Measurements from ENCODE around the gene THRB. TPM values are rescaled to one million over a fixed set of nuclear protein-coding genes. Genes with fewer than 3 reads are reported as not detected.

THRB gene
- total RNA-seq, 4 donors from 2014 or later = 19.8 to 25.8 (median 23.4) TPM

GRCh38 chr3:24133436-24133835 lies 361.2 kb downstream of the THRB start:
- intact Hi-C loops (cut with DNase I; ENCODE audit: low total_unique reads) = no loop called here
- no peak overlapping the region for H3K4me3 ChIP-seq (ENCODE audit: low read depth, poor library complexity, severe bottlenecking)
- no peak for DNase-seq (ENCODE audit: low spot score in 2 of 2)

GRCh38 chr3:24129549-24129948 lies 365.1 kb downstream of the THRB start:
- TF ChIP-seq POLR2A (IDR thresholded peaks at IDR 0.05) = no peak
- TF ChIP-seq, protein P1, sequence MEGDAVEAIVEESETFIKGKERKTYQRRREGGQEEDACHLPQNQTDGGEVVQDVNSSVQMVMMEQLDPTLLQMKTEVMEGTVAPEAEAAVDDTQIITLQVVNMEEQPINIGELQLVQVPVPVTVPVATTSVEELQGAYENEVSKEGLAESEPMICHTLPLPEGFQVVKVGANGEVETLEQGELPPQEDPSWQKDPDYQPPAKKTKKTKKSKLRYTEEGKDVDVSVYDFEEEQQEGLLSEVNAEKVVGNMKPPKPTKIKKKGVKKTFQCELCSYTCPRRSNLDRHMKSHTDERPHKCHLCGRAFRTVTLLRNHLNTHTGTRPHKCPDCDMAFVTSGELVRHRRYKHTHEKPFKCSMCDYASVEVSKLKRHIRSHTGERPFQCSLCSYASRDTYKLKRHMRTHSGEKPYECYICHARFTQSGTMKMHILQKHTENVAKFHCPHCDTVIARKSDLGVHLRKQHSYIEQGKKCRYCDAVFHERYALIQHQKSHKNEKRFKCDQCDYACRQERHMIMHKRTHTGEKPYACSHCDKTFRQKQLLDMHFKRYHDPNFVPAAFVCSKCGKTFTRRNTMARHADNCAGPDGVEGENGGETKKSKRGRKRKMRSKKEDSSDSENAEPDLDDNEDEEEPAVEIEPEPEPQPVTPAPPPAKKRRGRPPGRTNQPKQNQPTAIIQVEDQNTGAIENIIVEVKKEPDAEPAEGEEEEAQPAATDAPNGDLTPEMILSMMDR (IDR thresholded peaks at IDR 0.05) = no peak
- DNase-seq (ENCODE audit: low spot score in 2 of 2) = peak in 1 of 2 donors; percentile 40
- intact Hi-C loops (cut with DNase I; ENCODE audit: low total_unique reads) = no loop called here
- 33 to 45% methylated on average over 5 of the region's 5 CpGs for WGBS, 2 donors
- no peak overlapping the region for H3K4me3 ChIP-seq (ENCODE audit: low read depth, poor library complexity, severe bottlenecking)

More at GRCh38 chr3:24133436-24133835, 361.2 kb downstream of the THRB start:
- no peak for TF ChIP-seq POLR2A (IDR thresholded peaks at IDR 0.05)
- TF ChIP-seq, protein P1 (IDR thresholded peaks at IDR 0.05) = no peak

- peak in 1 of 2 donors; percentile 23 for DNase-seq (ENCODE audit: low spot score in 2 of 2)
- WGBS, 2 donors = 15 to 20% methylated on average over 4 of the region's 4 CpGs
- no peak for TF ChIP-seq POLR2A (IDR thresholded peaks at IDR 0.05)
- TF ChIP-seq, protein P1 (IDR thresholded peaks at IDR 0.05) = no peak
- intact Hi-C loops (cut with DNase I; ENCODE audit: low total_unique reads) = no loop called here
- no peak overlapping the region for H3K4me3 ChIP-seq (ENCODE audit: low read depth, poor library complexity, severe bottlenecking)
Observed at GRCh38 chr3:24128199-24129005, 366.2 kb downstream of the THRB start.

DNA sequence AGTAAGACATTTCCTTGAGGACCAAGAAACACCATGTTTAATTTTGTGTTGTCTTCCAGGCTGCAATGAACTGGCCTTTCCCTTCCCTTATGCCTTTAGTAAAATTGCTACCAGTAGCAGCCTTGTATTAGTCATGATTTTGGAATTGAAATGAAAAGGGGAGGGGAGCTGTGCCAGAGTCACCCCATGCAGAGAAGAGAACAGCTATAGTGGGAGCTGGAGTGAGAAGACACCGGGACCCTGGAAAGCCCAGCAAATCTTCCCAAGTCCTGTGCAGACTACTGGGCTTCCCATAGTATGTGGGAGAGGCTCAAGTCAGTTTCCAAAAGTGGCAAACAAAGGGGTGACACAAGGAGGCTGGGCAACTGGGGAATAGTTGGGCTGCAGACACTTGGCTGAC lies 371.1 kb downstream of the THRB start:
- no peak for DNase-seq (ENCODE audit: low spot score in 2 of 2)
- 70 to 80% methylated on average over 1 of the region's 1 CpG for WGBS, 2 donors
- intact Hi-C loops (cut with DNase I; ENCODE audit: low total_unique reads) = no loop called here
- H3K4me3 ChIP-seq (ENCODE audit: low read depth, poor library complexity, severe bottlenecking) = no peak overlapping the region
- TF ChIP-seq, protein P1 (IDR thresholded peaks at IDR 0.05) = no peak
- TF ChIP-seq POLR2A (IDR thresholded peaks at IDR 0.05) = no peak

DNA sequence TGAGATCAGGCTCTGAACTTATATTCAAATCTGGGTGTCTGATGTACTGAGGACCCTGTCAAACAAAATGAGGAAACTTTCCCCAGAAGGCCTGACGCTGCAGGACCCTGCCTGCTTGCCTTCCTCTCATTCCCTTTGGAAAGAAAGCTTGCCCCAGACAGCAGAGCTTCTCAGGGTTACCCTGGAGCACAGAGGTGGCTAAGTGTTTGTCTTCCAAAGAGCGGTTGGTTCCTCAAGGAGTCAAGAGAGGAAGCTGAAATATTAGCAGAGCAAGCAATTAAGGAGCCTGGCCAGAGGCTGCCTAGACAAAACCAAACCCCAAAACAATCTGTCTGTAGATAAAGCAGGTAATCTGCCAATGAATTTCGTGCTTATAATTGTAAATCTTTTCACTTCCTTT lies 374.2 kb downstream of the THRB start:
- no peak overlapping the region for H3K4me3 ChIP-seq (ENCODE audit: low read depth, poor library complexity, severe bottlenecking)
- no peak for TF ChIP-seq POLR2A (IDR thresholded peaks at IDR 0.05)
- TF ChIP-seq, protein P1 (IDR thresholded peaks at IDR 0.05) = no peak
- no peak for DNase-seq (ENCODE audit: low spot score in 2 of 2)
- intact Hi-C loops (cut with DNase I; ENCODE audit: low total_unique reads) = no loop called here
- WGBS, 2 donors = 75 to 79% methylated on average over 3 of the region's 3 CpGs
